M059J (cell line): Measurements from ENCODE around the gene TAPBPL. TPM values are rescaled to one million over a fixed set of nuclear protein-coding genes. Genes with fewer than 3 reads are reported as not detected.

Experiments used
- DNase-seq: peaks from one replicate; pipeline ENCODE4 v3.0.0-alpha.2; 2012; ENCODE audit warnings: low read depth
- total RNA-seq: library from RNA; depleted of rRNA; stranded (reverse); fragments of >200 nt; shearing (Covaris generic); gene quantifications from 2 replicates; pipeline ENCODE4 v1.2.3, GENCODE V29; 2014

The TAPBPL gene
- total RNA-seq, 1 experiment from 2014 or later = 12.1 TPM

DNA sequence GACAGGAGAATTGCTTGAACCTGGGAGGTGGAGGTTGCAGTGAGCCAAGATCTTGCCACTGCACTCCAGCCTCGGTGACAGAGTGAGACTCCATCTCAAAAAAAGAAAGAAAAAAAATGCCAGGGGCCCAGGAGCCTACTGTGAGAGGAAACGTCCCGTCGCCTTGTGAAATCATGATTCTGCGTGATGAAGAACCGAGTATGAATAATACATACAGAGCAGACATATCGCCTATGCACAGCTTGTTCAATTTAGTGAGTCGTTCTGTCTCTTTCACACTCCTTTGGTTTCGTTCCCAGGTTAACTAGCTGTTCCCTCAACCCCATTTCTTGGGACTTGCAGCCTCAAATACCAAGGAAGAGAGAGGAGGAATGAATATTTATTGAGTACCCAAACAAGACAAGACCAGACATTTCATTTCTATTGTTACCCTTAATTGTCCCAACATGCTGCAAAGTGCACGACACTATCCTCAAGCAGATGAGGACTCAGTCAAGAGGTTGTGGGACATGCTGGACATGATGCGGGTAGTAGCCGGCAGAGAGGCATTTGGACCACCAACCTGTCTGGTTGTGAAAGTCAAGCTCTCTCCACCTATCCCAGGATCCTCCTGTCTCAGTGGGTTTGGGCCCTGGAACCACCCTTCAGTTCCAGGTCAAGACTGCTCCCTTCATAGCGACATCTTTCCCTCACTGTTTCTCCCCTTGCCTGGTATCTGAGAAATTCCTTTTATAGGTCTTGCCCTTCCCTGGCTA is 15.7 kb upstream of the TAPBPL start:
- DNase-seq = no peak

DNA sequence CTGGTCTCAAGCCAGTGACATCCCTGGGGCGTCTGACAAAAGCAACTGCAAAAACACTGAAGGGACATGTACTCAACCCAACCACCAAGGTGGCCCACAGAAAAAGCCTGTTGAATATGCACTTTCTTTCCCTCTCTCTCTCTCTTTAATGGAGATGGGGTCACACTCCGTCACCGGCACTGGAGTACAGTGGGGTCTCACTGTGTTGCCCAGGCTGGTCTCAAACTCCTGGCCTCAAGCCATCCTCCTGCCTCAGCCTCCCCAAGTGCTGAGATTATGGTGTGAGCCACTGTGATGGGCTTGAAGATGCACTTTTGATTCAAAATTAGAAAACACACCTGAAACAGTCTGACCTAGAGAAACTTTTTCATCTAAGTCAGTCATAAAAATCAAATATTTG is 14.3 kb upstream of the TAPBPL start:
- no peak for DNase-seq

DNA sequence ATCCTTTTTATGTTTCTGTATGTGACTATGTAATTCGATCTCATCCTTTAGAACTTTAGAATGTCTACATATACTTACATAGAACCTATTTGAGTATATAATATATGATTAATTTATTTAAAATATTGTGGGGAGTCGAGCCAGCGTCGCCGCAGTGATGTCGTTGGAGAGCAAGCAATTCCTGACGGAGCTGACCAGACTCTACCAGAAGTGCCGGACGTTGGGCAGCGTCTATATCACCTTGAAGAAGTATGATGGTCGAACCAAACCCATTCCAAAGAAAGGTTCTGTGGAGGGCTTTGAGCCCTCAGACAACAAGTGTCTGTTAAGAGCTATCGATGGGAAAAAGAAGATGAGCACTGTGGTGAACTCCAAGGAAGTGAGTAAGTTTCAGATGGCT is 13.5 kb upstream of the TAPBPL start:
- no peak for DNase-seq

DNA sequence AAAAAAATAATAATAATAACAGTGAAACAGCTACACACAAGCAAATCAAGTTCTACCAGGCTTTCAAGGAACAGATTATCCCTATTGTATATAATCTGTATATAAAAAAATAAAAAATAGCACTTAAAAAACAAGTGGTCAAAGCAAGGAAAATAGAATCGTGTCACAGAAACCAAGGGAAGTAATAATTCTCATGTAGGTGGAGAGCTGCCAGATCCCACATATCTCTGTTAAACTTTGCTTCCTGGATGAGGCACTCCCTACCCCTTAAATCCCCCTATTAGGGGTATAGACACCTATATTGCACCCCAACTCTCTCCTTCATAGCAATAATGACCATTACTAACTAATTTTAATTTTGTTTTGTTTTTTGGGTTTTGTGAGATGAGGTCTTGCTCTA is 11.5 kb upstream of the TAPBPL start:
- DNase-seq = no peak

DNA sequence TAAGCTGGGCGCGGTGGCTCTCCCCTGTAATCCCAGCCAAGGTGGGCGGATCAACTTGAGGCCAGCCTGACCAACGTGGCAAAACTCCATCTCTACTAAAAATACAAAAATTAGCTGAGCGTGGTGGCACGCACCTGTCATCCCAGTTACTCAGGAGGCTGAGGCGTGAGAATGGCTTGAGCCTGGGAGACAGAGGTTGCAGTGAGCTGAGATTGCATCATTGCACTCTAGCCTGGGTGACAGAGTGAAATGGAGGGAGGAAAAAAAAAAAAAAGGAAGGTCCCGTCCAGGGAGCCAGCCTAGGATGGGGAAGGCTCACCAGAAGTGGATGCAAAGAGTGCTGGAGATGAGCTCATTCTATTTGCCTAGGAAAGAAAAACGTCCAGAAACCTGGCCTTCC is 9.0 kb upstream of the TAPBPL start:
- DNase-seq = no peak

DNA sequence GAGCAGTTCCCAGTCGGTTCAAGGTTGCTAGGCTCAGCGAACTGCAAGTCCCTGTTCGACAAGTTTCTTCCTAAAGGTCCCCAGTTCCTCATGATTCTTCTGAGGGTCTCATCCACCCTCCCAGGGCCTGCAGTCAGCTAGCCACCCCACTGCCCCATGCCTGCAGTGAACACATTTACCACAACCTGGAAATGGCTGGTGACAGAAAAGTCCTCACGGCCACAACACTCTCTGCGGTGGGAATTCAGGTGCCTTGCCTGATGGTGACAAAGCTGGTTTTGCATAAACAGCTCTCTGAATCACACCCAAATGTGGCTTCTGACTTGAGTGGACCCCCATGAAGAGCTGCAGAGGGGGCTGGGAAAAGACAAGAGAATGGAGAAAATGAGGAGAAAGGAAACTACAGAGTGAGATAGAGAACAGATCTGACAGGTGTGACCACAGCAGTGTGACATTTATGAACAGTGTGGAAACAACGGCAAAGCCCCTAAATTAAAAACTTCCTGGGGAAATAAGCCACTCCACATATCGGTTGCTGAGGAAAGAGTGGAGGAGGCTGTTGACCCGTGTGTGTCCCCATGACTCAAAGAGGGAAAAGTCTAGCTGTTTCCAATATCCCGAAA is 8.4 kb upstream of the TAPBPL start:
- DNase-seq = no peak

DNA sequence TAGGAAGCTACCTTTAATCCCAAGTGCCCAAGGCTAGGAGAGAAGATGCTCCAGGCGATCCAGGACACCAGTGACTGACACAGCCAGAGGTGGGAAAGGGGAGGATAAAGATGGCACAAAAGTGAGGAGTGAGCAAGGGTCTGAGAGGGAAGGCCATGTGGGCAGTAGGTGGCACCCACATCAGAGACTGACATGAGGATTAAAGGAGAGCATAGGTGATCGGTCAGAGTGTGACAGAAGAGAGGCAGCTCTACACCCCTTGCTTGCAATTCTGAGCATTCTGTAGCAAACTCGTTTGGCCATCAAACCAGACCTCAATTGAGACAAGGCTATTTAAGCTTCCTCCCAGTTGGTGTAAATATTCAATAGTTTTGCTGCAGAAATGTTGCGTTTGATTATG is 7.8 kb upstream of the TAPBPL start:
- no peak for DNase-seq

DNA sequence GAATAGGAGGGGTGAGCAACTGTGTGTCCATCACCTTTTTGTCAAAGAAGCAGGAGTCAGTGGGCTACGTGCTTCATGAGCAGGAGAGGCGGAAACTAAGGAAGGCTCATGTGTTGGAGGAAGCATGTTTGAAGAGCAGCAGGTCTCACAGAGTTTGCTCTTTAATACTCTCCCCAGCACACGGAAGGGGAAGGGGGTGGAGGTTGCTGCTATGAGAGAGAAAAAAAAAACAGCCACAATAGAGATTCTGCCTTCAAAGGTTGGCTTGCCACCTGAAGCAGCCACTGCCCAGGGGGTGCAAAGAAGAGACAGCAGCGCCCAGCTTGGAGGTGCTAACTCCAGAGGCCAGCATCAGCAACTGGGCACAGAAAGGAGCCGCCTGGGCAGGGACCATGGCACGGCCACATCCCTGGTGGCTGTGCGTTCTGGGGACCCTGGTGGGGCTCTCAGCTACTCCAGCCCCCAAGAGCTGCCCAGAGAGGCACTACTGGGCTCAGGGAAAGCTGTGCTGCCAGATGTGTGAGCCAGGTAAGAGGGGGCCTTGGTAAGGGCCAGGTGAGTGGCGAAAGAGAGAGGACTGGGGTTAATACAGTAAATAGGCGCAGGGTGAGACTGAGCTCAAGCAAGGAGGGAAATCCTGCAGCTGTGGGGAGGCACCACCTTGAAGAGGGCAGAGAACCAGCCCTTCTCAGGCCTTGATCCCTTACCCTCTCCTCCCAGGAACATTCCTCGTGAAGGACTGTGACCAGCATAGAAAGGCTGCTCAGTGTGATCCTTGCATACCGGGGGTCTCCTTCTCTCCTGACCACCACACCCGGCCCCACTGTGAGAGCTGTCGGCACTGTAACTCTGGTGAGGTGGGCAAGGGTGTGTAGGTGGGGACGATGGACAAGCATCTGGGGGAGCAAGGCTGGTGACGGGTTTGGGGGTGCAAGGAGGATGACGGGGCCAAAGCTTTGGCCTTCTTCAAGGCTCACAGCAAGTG is 6.8 kb upstream of the TAPBPL start, which contains the start of gene CD27:
CD27 (plus strand) TSS at position 252 of the 985 bp plus-strand sequence; CDS start at position 393, 141 bp downstream.
- no peak for DNase-seq

DNA sequence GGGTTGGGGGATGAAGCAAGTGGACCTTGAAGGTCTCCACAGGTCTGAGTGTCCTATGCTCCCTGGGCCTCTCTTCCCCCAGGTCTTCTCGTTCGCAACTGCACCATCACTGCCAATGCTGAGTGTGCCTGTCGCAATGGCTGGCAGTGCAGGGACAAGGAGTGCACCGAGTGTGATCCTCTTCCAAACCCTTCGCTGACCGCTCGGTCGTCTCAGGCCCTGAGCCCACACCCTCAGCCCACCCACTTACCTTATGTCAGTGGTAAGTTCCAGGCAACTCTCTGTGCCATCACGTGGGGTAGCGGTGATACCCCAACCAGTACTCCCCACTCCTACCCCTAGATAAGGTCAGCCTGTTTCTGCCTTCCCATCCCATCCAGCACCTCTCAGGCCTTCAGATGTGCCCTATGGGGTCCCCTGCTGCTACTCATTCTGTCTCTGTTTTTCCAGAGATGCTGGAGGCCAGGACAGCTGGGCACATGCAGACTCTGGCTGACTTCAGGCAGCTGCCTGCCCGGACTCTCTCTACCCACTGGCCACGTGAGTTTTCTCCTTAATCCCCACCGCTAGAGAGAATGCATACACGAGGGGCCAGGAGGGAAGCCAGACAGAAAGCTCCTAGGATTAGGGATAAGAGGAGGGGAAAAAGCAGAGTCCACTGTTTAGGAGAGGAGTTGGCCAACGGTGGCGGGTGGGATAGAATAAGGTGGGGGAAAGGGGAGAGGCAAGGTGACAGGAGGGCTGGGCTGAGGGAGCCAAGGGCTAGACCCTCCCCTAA is 1.6 kb upstream of the TAPBPL start:
- no peak for DNase-seq

DNA sequence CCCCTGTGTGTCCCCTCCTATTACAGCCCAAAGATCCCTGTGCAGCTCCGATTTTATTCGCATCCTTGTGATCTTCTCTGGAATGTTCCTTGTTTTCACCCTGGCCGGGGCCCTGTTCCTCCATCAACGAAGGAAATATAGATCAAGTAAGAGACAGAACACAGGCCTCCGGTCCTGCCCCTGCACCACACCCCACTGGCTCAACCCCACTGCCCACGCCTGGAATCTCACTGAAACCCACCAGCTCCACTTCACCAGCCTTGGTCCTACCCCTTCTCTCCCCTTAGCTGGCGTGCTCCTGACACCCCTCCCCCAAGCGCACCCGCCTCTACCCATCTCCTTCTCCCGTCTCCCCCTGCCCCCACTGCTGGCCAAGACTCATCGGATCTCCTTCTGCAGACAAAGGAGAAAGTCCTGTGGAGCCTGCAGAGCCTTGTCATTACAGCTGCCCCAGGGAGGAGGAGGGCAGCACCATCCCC is 934 bp upstream of the TAPBPL start:
- DNase-seq = no peak

DNA sequence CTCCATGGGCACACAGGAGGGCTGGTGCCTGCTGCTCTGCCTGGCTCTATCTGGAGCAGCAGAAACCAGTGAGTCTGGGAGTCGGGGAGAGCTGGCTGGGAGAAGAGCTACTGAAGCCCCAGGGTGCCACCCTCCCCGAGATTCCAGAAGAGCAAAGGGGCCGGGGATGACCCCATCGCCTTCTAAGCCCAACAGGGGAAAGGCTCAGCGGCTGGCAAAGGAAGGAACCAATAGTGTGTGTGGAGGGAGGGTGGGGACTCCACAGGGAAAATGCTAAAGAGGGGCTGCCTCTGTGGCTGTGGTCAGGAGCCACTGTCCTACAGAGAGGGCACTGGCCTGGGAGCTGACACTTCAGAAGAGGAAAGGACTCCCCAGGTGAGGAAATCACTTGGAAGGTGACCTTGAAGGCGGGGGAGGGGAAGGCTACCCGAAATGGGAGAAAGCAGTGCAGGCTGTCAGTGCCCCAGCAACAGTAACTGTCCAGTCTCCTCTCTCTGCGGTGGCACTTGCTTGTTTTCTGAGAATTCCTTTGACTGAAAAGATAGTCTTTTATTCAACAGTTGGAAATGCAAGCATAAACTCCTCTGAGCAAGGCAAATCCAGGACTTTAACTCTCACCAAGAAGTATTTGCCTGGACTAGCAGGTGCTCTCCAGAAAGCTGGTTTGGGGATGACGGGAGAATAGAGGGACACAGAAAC is 552 bp downstream of the TAPBPL start:
- no peak for DNase-seq

DNA sequence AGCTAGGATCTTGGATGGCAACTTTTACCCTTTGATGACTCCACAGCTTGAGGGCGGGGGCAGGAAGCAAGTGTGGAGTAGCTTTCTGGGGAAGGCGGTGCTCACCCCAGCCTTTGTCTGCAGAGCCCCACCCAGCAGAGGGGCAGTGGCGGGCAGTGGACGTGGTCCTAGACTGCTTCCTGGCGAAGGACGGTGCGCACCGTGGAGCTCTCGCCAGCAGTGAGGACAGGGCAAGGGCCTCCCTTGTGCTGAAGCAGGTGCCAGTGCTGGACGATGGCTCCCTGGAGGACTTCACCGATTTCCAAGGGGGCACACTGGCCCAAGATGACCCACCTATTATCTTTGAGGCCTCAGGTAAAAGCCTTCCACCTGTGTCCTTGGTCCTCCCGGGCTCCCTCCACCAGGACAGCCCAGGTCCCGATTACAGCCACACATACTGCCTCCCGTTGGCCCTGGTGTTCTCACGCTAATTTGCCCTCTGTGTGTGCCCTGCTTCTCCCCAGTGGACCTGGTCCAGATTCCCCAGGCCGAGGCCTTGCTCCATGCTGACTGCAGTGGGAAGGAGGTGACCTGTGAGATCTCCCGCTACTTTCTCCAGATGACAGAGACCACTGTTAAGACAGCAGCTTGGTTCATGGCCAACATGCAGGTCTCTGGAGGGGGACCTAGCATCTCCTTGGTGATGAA is 1.2 kb downstream of the TAPBPL start:
- DNase-seq = no peak

DNA sequence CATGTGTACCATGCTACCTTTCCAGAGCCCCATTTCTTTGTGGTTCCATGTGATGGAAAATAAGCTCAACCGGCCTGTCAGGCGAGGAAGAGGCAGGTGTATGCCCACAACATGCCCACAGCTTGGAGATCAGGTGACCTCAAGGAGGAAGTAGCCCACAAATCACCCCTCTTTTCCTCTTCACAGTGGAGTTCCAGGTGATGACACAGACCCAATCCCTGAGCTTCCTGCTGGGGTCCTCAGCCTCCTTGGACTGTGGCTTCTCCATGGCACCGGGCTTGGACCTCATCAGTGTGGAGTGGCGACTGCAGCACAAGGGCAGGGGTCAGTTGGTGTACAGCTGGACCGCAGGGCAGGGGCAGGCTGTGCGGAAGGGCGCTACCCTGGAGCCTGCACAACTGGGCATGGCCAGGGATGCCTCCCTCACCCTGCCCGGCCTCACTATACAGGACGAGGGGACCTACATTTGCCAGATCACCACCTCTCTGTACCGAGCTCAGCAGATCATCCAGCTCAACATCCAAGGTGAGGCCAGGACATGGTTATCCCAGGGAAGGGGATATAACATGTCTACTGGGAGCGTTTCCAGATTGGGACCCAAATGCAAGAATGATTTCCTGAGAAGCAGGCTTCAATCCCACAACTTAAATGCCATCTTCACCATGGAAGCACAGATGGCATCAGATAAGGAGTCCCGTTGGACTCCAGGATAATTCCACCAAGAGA is 5.5 kb downstream of the TAPBPL start:
- DNase-seq = no peak

DNA sequence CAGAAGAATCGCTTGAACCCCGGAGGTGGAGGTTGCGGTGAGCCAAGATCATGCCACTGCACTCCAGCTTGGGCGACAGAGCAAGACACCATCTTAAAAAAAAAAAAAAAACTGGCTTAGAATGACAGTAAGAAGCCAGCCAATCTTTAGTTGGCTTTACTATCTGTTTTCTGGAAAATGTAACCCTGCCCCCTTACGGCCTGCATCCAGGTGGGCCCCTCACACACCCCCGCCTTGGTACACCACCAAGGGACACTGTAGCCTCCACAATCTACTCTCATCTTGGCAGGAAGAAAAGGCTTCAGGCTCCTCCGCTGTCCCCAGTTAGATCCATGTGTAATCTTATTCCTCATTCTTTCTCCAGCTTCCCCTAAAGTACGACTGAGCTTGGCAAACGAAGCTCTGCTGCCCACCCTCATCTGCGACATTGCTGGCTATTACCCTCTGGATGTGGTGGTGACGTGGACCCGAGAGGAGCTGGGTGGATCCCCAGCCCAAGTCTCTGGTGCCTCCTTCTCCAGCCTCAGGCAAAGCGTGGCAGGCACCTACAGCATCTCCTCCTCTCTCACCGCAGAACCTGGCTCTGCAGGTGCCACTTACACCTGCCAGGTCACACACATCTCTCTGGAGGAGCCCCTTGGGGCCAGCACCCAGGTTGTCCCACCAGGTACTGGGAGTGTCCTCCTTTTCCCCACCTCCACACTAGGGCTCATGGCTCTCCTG is 6.6 kb downstream of the TAPBPL start:
- no peak for DNase-seq

DNA sequence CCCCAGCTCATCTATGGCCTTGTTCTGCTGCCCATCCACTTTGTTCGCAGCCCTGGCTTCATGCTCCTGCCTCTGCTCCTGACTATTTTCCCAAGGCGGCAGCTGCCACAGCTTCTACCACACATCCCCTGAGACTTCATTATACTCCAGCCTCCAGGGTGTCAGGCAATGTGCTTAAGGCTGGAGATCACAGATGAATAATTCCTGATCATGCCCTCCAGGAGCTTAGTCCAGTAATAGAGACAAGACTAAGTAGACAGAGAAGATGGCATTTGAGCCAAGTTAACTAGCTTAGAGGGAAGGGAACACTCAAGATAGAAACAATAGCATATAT is 7.1 kb downstream of the TAPBPL start:
- no peak for DNase-seq

DNA sequence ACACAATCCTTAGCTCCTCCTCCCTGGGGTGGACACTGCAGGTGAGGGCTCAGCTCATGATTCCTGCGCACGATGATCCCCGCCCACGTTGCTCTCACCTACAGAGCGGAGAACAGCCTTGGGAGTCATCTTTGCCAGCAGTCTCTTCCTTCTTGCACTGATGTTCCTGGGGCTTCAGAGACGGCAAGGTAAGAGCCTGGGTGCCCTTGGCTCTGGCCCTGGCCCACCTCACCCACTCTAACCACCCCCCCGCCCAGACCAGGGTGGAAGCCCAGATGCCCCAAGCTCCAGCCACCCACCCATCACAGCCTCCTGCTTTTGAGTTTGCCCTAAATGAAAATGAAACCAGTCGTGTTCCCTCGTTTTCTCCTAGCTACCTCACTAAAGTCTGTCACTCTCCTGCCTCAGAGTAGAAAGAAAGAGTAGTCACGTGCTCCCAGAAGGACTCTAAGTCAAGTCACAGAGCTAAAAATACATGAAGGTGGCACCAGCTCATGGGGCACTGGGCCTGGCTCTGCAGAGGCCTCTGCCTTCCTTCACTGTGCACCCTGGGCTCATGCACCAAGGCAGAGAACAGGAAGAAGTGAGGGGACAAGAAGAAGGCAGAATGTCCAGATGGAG is 9.0 kb downstream of the TAPBPL start:
- DNase-seq = no peak

DNA sequence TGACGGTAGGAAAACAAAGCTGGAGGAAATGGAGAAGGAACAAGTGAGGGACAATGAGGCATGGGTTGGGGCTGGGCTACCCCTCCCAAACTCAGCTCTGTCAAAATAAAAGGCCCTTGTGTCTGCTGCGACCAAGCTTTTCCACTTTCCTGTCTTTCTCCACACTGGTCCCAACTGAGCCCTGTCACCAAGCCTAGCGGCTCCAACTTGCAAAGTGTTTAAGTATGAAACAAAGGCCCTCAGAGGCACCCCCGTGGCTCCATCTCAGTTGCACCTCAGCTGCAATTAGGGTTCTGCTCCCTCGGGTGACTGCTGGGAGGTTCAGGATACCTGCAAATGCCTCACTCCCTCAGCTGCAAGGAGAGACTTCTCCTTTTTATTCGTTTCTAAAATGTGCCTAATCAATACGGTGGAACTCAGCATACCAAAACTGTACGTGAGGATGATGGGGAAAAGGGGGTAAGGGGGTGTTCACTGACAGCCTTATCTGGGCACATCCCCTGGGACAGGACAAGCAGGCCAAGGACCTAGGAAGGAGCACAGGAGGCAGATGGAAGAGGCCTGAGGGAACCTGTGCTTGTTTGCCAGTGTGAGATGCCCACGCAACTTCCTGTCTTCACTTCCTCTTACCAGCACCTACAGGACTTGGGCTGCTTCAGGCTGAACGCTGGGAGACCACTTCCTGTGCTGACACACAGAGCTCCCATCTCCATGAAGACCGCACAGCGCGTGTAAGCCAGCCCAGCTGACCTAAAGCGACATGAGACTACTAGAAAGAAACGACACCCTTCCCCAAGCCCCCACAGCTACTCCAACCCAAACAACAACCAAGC is 9.8 kb downstream of the TAPBPL start:
- DNase-seq = no peak
